T follicular helper cell (primary cell): ENCODE measurements around the gene SH3PXD2B.
"Not testable (repeated sequence)": the region's sequence is repeated elsewhere in the genome, so short reads cannot be mapped to it uniquely, and the experiment has no call there.

Experiments used
- DNase-seq: peaks from one replicate; pipeline ENCODE4 v3.0.0-alpha.2; 2020; ENCODE audit warnings: low read depth

Gene SH3PXD2B

DNA sequence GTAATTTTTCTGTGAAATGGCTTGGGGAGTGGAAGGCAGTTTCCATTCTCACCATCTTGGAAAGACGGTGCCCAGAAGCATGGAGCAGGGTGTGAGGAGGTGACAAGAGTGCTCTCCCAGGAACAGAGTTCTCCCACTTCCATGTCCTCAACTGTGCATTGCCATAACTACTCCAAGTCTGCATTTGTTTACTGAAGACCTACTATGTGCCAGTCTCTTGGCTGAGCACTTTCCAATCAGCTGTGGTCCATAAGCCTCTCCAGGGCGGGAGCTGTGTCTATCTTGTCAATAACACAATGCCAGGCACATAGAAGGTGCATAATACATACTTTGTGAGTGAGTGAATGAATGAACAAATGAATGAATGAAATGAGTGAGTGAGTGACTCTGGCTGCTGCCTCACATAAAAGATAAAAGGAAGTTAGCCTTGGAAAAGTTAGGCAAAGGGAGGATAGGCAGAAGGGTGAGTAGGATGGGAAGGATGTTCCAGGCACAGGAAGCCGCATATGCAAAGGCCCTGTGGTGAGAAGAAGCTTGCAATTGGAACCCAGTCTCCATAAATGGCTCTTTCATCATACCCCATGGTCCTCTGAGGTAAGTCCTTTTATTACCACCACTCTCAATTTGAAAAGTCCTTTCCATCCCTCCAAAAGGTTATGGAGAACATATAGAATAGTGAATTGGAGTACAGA, 31.3 kb upstream of the SH3PXD2B start:
- DNase-seq, result no peak

DNA sequence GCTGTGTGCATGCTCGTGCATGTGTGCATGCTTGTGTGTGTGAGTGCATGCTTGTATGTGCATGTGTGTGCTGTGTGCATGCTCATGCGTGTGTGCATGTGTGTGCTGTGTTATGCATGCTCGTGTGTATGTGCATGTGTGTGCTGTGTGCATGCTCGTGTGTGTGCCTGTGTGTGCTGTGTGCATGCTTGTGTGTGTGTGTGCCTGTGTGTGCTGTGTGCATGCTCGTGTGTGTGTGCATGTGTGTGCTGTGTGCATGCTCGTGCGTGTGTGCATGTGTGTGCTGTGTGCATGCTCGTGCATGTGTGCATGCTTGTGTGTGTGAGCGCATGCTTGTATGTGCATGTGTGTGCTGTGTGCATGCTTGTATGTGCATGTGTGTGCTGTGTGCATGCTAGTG, 30.3 kb upstream of the SH3PXD2B start:
- no peak for DNase-seq

DNA sequence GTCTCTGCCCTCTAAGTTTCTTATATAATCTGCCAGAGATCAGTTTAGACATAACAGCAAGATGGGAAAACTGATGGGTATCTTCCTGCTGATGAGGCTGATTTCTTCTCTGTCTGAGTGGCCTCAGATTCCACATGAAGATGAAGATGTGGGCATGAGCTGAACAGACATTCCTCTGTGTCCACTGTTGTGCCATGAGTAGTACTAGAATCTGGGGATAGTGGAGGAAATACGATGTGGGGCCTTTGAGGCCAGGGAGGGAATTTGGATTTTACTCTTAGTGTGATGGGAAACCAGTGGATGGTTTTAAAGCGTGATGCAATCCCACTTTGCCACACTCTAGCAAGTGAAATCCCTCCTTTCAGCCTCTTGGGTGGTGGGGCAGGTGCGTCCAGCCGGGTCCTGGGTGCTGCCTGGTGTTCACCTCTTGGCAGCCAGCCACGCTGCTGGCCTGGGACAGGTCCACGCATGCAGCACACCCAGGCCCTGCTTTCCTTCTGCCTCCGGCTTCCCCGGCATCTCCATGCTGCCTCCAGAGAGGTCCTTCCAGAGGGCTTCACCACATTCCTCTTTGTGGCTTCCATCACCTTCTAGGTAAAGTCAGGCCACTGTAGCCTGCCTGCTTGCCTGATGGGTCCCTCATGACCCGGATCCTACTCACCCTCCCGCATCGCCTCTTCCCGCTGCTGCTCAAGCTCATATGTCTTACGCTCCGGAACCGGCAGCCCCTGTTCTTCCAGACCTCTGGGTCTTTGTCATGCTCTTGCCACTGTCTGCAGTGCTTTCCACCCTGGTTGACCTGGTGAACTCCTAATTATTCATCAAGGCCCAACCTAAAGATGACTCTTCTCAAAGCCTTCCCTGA, 28.1 kb upstream of the SH3PXD2B start:
- DNase-seq, result no peak

DNA sequence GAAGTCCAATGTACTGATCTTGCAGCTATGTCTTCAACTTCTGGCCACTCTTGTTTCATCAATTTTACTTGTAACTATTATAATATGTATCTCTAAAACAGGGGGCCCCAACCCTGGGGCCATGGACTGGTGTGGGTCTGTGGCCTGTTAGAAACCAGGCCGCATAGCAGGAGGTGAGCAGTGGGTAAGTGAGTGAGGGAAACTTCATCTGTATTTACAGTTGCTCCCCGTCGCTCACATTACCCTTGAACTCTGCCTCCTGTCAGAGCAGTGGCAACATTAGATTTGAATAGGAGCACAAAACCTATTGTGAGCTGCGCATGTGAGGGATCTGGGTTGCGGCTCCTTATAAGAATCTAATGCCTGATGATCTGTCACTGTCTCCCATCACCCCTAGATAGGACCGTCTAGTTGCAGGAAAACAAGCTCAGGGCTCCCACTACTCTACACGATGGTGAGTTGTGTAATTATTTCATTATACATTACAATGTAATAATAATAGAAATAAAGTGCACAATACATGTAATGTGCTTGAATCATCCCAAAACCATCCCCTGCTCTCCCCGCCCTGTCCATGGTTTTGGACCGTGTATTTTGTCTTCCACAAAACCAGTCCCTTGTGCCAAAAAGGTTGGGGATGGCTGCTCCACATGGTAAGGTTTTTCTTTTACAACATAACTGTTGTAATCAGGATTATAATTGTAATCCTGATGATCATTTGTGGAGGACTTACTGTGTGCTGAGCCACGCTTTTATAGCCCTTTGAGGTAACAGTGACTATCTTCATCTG, 26.9 kb upstream of the SH3PXD2B start:
- no peak for DNase-seq

DNA sequence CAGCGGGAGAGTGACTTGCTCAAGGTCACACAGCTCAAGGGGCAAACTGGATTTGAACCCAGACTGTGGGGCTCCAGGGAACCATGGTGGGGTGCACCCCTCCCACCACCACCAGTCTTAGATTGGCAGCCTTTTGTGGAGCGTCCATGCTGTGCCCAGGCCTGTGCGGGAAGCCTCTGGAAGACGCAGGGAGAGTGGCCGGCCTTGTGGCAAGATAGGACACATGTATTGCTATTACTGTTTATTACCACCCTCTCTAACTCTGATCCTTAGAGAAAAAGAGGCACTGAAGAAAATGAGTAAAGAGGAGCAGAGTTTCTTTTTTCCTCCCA, 25.4 kb upstream of the SH3PXD2B start:
- no peak for DNase-seq

DNA sequence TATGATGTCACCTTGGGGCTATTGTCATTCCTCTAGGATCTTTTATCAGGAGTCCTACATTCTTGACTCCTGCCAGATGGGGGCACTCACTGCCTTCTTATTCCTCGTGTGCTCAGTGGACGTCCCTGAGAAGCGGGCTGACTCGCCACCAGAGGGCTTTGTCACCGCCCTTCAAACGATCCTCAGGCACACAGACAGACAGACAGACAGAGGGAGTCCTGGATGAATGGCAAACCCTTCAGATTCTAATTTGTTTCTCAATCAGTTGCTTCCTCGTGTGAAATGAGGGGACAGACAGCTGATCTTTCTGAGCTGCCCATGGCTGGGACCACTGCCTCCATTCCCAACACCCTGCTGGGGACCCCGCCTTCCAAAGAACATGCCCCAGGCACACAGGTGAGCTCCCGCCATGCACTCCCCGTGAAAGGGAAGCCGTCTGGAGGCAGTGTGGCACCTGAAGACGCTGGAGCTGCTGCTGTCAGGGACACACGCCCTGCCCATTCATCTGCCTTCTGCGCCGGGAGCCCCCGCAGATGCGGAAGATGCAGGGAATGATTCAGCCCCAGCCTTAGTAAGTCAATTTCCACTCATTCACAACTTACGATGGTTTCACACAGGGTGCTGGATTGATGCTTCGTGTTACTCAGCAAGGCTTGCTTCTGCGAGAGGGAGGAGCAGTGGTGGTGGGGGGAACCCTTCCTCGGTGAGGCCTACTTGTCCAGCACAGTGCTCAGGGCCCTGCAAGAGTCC, 24.9 kb upstream of the SH3PXD2B start:
- DNase-seq, result peak; percentile 13

DNA sequence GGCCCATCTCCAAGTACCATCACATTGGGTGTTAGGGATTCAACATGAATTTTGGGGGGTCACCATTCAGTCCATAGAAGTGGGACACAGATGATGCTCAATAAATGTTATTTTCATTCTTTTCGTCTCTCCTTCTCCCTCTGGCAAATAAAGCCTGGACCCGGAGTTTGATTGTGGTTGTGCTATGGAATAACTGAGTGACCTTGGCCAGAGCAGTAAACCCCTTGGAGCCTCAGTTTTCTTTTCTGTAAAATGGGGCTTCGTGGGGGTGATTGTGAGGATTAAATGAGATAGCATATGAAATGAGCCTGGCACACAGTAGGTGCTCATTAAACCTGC, 24.3 kb upstream of the SH3PXD2B start:
- DNase-seq, result not testable (repeated sequence)

DNA sequence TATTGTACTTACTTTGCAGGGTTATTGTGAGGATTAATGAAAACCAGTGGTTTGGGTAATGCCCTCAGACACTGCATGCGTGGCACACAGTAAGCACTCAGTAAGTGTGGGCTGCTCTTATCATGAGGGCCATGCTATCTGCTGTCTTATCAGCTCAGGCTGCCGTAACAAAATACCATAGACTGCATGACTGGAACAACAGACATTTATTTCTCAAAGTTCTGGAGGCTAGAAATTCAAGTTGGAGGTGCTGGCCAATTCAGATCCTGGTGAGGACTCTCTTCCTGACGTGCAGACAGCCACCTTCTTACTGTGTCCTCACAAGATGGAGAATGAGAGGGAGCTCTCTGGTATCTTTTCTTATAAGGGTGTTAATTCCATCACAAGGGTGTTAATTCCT, 23.9 kb upstream of the SH3PXD2B start:
- no peak for DNase-seq

DNA sequence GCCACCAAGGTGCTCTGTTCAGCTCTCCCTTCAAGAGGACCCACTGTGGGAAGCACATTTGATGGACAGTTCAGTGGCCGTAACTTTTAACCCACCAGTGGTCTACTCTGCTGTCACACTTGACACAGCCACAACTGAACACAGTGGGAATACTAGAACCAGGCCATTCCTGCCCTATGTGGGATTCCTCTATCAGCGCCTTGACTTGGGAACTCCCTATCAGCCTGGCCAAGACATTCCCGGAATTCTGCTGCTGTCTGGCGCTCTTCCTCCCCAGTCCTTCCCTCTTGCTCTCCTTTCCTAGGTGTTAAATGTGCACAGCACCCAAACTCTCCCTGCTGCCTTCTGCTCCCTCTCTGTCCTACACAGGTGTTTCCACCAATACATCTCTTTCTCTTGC, 23.1 kb upstream of the SH3PXD2B start:
- DNase-seq, result no peak

DNA sequence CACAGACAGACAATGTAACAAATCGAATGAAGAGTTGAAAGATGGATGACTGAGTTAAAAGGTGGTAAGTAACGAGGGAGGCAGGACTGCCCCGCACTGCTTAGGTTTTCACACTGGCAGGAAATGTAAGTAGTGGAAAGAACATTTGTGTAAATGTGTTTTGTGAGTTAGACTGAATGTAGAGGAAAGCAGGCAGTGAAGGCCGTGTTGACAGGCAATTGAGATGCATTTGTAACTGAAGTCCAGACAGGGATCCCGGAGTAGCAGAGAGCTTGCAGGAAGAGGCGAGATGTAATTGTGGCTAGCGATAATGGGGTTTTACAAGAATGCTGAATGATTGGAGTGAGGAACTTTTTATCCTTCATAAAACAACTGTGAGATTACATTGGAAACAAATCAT, 20.0 kb upstream of the SH3PXD2B start:
- DNase-seq, result no peak

DNA sequence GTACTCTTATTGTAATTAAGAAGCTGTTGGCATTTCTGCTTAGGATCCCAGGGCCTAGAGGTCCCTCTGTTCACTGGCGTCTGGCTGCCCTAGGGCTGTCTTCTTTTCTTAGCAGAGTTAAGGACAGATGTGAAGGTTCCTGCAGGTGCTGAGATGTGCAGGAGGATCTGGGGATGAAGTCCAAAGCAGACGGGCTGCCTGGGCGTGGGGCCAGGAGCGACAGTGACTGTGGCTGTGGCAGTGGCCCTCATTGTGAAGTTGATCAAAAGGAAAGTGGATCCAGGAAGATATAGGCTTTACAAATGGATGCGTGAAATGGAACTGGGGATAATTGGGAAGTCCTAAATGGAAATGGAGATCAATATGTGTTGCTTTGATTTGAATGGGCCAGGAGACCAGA, 19.1 kb upstream of the SH3PXD2B start:
- DNase-seq, result no peak

DNA sequence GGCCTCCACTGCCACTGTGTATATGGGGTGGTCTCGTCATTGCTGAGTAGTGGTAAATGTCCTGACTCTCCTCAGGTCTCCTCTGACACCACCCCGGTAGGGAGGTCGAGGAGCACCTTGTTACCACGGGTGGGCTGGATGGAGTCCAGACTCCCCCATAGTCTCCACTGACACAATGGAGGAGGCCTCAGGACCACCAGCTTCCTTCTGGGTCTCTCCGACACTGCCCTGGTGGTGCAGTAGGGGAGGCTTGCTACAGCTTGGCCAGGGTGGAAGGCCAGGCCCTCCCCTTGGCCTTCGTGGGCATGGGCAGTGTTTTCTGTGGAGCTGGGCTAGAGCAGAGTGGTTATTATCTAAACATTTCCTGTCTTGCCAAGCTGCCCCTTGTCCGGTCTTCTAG, 15.4 kb upstream of the SH3PXD2B start:
- no peak for DNase-seq

DNA sequence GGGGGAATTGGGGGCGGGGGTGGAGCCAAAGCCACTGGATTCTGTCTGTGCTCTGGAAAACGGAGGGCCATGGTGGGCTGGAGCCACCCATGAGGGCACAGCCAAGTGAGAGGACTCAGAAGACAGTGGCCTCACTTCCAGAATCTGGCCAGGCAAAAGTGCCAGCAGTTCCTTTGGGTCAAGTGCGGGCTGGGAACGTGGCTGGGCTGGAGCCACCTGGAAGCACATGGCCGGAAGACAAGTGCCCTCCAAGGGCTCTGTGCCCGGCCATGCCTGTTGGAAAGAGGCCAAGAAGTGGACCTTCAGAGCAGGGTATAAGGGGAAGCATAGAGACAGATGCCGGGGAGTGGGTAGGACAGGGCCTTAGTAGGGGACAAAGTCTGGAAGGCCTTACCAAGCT, 11.7 kb upstream of the SH3PXD2B start:
- DNase-seq, result no peak

DNA sequence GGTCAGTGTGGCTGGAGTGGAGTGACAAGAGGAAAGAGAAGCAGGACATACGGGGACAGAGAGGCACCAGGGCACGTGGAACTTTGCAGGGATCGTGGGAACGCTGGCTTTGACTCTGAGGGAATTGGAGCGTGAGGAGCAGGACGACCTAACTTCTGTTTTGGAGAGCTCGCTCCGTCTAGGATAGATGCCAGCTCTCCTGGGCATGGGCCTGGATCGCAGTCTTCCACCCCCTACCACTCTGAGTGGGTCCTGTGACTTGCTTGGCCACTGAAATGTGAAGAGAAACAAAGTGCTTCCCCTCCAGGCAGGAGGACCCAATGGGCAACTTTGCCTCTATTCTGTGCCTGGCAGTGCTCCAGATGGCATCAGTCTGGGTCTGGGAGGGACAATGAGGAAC, 8.7 kb upstream of the SH3PXD2B start:
- no peak for DNase-seq

DNA sequence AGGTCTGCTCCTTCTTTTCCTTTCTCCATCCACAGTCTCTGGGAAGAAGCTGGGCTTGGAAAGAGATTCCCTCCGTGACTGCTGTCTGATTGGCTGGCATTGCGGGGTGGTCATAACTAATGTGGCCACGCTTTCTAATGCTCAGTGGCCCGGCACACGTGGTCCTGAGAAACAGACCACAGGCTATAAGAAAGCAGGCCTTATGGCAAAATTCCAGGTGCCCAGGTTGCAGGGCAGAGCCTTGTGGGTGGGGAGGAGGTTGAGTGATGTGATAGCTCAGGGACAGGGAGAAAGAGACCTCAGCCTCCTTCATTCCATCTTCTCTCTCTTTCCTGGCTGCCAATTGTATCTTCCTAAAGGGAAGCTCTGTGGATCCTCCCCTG, 5.4 kb upstream of the SH3PXD2B start:
- no peak for DNase-seq

DNA sequence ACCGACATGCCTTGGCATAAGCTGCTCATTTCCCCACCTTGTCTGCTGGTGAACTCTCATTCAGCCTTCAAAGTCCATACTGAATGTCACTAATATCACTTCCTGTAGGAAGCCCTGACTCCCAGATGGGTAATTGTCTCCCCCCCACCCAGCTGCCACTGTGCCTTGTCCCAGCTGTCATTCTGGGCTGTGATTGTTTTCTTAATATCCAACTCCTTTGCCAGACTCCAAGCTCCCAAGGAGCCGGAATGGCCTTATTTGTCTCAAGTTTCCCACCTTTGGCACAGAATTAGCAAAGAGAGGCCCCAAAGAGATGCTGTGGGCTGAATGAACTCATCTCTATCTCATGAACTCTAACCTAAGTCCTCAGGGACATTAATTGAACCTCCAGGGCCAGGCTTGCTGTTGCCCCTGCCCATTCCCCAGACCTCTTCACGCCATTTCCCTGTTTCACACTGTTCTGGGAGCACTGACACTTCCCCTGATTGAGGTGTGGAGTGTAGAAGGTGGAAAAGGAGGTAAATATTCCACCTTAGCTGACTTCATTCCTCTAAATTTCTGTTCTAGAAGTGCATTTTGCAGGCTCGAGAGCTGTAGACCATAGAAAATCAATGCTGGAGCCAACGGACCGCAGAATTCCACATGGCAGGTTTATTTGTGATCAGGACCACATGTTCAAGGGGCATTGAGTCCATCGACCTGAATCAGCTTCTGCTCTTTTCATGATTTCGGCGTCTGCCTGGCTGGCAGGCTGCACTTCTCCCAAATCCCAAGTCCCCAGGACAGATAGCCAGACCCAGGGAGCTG, 4.9 kb upstream of the SH3PXD2B start:
- DNase-seq, result no peak

DNA sequence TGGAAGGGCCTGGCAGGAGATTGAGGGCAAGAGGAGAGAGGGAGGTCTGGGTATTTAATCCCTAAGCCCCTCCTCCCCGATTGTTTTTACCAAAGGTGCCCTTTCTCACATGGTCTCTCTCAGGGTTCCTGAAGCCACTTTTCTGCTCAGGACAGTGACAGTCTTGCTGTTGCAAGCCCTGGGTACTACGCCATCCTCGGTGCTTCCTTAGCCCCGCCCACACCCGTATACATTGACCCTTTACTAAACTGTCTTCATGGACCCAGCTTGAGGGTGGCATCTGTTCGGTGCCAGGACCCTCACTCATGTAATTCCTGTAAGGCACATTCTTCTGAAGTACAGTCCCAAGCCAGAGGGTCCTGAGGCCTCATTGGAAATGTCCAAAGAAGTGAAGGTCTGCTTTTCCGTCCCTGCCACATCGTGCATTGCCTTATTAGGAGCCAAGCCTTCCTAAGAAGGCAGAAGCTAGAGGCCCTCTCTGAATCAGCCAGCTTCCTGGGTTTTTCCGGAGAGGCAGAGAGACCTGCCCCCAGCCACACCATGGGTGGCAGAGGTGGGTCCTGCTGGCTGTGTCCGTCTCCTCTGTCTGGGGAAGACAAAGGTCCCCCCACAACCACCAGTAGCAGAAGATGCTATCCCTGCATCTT, 1.9 kb upstream of the SH3PXD2B start:
- no peak for DNase-seq

DNA sequence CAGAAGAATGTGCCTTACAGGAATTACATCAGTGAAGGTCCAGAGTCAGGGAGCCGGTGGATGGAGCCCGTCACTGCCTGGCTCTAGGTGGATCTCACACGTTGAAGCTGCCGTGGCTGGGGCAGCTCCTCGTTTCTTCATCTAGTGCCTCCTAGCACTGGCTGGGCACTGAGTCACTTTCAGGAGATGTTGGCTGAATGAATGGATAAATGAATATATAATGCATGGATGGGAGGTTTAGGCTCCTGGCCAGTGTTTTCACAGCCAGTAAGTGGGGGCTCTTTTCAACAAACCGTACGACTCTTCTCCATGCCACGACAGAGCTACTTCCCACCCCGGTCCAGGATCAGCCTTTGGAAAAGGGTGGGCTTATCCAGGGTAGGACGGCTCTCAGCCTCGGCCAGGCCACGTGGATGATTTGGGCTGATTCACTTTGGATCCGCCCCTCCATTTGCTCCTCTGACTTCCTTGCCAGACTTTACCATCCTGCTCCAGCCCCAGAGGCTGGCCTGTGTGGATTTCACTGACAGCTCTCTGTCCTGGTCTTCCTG, 1.3 kb upstream of the SH3PXD2B start:
- DNase-seq, result no peak

DNA sequence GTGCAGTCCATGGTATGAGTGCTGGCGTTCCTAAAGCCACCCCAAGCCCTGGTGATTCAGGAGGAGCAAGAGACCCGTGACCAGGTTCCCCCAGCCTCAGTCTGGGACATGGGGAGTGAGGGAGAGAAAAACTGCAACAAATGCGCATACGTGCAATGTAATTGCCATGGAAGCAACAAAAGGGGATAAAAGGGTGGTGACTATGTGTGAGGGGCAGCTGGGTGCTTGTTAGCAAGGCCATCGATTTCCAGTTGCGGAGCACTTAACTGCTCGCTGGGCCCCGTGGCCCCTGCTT, 709 bp upstream of the SH3PXD2B start:
- DNase-seq, result no peak

DNA sequence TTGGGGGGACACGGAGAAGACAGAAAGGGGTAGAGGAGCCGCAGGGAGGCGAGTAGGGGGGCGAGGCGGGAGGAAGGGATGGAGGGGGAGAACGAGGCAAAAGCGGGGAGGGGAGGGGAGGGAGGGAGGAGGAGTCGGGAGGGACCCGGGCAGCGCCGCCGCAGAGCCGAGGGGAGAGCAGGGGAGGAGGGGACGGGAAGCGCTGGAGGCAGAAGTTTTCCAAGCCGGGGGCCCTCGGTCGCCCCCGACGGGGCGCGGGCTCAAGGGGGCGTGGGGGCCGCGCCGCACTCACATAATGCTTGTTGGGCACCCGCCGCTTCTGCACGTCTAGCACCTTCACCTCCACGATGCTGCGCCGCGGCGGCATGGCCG, 353 bp downstream of the SH3PXD2B start:
- no peak for DNase-seq
